ENCODE results near the gene B3GNT7.
"Not testable (repeated sequence)": the region's sequence is repeated elsewhere in the genome, so short reads cannot be mapped to it uniquely, and the experiment has no call there.

Gene B3GNT7

DNA sequence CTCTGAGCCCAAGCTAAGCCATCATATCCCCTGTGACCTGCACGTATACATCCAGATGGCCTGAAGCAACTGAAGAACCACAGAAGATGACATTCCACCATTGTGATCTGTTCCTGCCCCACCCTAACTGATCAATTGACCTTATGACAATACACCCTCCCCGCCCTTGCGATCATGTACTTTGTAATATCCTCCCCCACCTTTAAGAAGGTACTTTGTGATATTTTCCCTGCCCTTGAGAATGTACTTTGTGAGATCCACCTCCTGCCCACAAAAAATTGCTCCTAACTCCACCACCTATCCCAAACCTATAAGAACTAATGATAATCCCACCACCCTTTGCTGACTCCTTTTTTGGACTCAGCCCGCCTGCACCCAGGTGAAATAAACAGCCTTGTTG, 34.9 kb downstream of the B3GNT7 start:
- DNase-seq, result not testable (repeated sequence)

DNA sequence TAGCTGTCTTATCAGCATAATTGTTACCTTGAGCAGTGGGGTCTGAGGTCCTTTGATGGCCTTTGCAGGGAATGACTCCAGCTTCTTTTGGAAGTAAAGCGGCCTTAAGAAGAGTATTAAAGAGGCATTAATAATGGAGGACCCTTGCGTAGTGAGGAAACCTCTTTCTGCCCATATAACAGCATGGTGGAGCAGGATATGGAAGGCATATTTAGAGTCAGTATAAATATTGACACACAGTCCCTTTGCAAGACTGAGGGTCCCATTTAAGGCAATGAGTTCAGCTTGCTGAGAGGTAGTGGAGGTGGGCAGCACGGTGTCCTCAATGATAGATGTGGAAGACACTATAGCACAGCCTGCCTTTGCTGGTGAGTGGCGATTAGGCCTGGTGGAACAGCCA, 36.1 kb downstream of the B3GNT7 start:
- DNase-seq, result no peak

DNA sequence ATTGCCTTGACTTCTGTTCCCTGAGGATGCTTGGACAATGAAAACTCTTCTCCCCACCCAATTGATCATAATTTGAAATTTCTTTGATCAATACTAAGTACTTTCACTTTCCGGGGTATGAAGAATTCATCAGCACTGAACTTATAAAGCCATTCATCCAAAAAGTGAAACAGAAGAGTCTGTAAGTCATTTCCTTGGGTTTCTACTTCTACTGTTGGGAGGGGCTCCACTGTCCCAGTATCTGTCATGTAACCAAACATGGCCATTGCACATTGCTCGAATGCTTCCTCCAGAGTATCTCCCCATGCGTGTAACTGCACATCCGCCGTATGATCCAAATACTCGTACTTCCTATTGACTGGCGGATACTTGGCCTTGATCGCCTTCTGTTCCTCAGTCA, 38.5 kb downstream of the B3GNT7 start:
- DNase-seq, result no peak

DNA sequence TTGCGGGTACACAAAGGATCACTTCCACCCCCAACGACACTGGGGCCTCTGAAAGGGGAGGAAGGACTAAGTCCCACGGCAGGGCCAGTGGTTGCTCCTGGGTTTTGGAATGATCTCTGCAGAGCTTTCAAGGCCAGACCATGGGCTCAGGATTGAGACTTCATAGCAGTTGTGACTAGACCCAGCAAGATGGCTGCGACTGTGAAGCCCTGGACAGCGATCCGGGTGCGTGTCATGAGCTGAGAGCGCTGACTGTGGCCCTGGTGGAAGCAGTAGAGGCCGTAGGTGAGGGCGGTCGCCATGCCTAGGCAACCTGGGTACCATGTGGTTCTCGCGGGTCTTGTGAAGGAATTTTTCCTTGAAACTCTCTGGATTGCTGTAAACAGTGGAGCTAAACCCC, 41.4 kb downstream of the B3GNT7 start:
- DNase-seq, result no peak

DNA sequence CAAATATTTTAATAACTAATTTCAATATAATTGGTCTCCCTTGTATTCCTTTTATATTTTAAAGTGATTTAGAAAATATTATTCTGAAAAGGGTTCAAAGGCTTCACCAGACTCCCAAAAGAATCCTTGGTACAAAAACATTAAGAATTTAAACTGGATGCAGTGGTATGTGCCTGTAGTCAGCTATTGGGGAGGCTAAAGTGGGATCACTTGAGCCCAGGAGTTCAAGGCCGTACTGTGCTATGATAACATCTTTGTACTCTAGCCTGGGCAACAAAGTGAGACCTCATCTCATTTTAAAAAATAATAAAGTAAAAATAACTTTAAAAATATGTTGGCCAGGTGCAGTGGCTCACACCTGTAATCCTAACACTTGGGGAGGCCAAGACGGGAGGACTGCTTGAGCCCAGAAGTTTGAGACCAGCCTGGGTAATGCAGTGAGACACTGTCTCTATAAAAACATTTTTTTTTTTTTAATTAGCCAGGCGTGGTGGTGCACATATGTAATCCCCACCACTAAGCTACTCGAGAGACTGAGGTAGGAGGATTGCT, 54.1 kb downstream of the B3GNT7 start:
- no peak for DNase-seq

DNA sequence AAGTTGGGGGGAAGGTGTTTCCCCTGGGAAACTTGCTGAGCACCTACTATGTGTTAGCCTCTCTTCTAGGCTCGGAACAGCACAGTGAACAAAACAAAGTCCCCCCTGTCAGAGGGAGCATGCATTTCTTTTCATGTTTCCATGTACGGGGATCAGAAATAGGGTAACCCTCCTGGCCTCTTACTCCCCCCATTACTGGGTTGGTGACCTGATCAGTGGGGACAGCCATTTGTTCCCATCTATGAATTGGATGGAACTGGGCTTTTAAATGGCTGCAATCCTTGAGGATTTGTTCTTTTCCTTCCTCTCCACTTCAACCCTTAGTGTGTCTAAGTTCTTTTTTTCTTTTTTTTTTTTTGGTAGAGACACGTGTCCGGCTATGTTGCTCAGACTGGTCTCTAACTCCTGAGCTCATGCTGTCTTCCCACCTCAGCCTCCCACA, 55.1 kb downstream of the B3GNT7 start:
- DNase-seq, result no peak

Measured in activated CD4-positive, alpha-beta T cell treated with anti-CD3 and anti-CD28 coated beads, Interleukin-2, amount 50 U/mL, for 4 hours (primary cell).